HEK293T (cell line): ENCODE results near the gene HSD17B11.

ENCODE experiments used
- ARNT ChIP-seq: fragments of 450-650 bp; IDR thresholded peaks from 2 replicates; pipeline ENCODE4 v1.6.1; 2017; ENCODE audit warnings: mild to moderate bottlenecking
- BHLHE40 ChIP-seq: fragments of 450-650 bp; IDR thresholded peaks from 2 replicates; pipeline ENCODE4 v1.6.1; 2016; ENCODE audit warnings: mild to moderate bottlenecking, moderate library complexity, borderline replicate concordance
- CTBP1 ChIP-seq: fragments of 450-650 bp; IDR thresholded peaks from 2 replicates; pipeline ENCODE4 v1.6.1; 2016; ENCODE audit warnings: borderline replicate concordance
- FOXK2 ChIP-seq: fragments of 450-650 bp; IDR thresholded peaks from 2 replicates; pipeline ENCODE4 v1.6.1; 2016; ENCODE audit warnings: mild to moderate bottlenecking
- FOXM1 ChIP-seq: fragments of 450-650 bp; IDR thresholded peaks from 2 replicates; pipeline ENCODE4 v1.6.1; 2017; ENCODE audit warnings: mild to moderate bottlenecking, borderline replicate concordance
- HDGF ChIP-seq: fragments of 450-650 bp; IDR thresholded peaks from 2 replicates; pipeline ENCODE4 v1.6.1; 2017; ENCODE audit warnings: antibody characterized with exemption, borderline replicate concordance
- PKNOX1 ChIP-seq: fragments of 450-650 bp; IDR thresholded peaks from 2 replicates; pipeline ENCODE4 v1.6.1; 2016
- SP1 ChIP-seq: fragments of 450-650 bp; IDR thresholded peaks from 2 replicates; pipeline ENCODE4 v1.6.1; 2017
- SUZ12 ChIP-seq: fragments of 450-650 bp; IDR thresholded peaks from 2 replicates; pipeline ENCODE4 v1.6.1; 2016; ENCODE audit warnings: mild to moderate bottlenecking
- TARDBP ChIP-seq: fragments of 450-650 bp; IDR thresholded peaks from 2 replicates; pipeline ENCODE4 v1.6.1; 2016
- ZNF384 ChIP-seq: fragments of 450-650 bp; IDR thresholded peaks from 2 replicates; pipeline ENCODE4 v1.6.1; 2016

GRCh38 chr4:87353592-87353991 is 37.4 kb downstream of the HSD17B11 start:
- TF ChIP-seq BHLHE40 (no peak), ZNF384 (no peak), CTBP1 (no peak), ARNT (no peak), SP1 (no peak), FOXM1 (no peak), TARDBP (no peak), PKNOX1 (no peak), SUZ12 (no peak), FOXK2 (no peak), HDGF (no peak)
